K562 (cell line): ENCODE results near the gene GOPC. TPM values are rescaled to one million over a fixed set of nuclear protein-coding genes. Genes with fewer than 3 reads are reported as not detected.

ENCODE experiments used
- ATAC-seq: fragments of 200-7000 bp; cut with Tn5 transposase; 3 replicates; pipeline ENCODE4 v1.9.1; 2020; ENCODE audit warnings: moderate library complexity
- BruUV-seq: library from RNA; stranded (reverse); fragments of 400-500 nt; replicated peaks from 2 replicates; lab custom pipeline; 2021; lab: Mats Ljungman, UMichigan
- CTCF ChIA-PET: fragments of 300-600 bp; formaldehyde crosslinking; extraction: SDS; loops from one replicate; lab custom pipeline; 2021; ENCODE audit warnings: low intra/inter-chr PET ratio; lab: Yijun Ruan, JAX
- POLR2A ChIA-PET: fragments of 300-600, 350-650 bp; sonication (Branson Sonifier 250); formaldehyde crosslinking; extraction: SDS; loops from one replicate; lab custom pipeline; 2021; ENCODE audit warnings: antibody characterized with exemption, inconsistent platforms; lab: Yijun Ruan, JAX
- DNase-seq, 4 experiments: peaks; one replicate each; pipeline versions ENCODE4 v3.0.0 to v3.0.0-alpha.2; 2011 to 2018; ENCODE audit warnings: low spot score in 3 of 4, mixed read lengths in 3 of 4; ENCODE audit errors: extremely low read depth in 1 of 4
- FAIRE-seq: peaks from 2 replicates; lab custom pipeline; 2011; peaks lifted over from hg19 to GRCh38; lab: Jason Lieb, UNC
- H2AFZ ChIP-seq: 2 replicates; pipeline ENCODE4 v1.6.0; 2011; ENCODE audit warnings: low read depth, low read length, control low read depth, inconsistent platforms
- H3K27ac ChIP-seq: fragments of 200-600 bp; 3 replicates; pipeline ENCODE4 v1.8.0; 2011; ENCODE audit warnings: low read depth, mild to moderate bottlenecking, control low read depth, inconsistent platforms, low read length, moderate library complexity, mixed read lengths; ENCODE audit errors: extremely low read depth
- H3K27me3 ChIP-seq, 2 experiments: fragments of 300-600 bp in 1 of 2; 2 replicates in 1 of 2; 3 replicates in 1 of 2; pipeline versions ENCODE4 v1.6.0 to v1.8.0; 2011; ENCODE audit warnings: inconsistent platforms in 2 of 2, low read length in 2 of 2, mild to moderate bottlenecking in 1 of 2, mixed read lengths in 1 of 2, moderate library complexity in 1 of 2; ENCODE audit not compliant: control insufficient read depth in 2 of 2, insufficient read depth in 2 of 2
- H3K36me3 ChIP-seq: fragments of 300-600 bp; 3 replicates; pipeline ENCODE4 v1.8.0; 2011; ENCODE audit warnings: mild to moderate bottlenecking, low read length, inconsistent platforms; ENCODE audit not compliant: control insufficient read depth, insufficient read depth
- H3K4me1 ChIP-seq, 2 experiments: fragments of 200-600 bp in 1 of 2; replicated peaks in 1 of 2; 2 replicates in 1 of 2; 3 replicates in 1 of 2; pipeline versions ENCODE4 v1.5.1 to v1.8.0; 2011; ENCODE audit warnings: inconsistent platforms in 2 of 2, low read length in 2 of 2, mild to moderate bottlenecking in 1 of 2, mixed read lengths in 1 of 2, moderate library complexity in 1 of 2; ENCODE audit not compliant: control insufficient read depth in 2 of 2, insufficient read depth in 2 of 2
- H3K4me2 ChIP-seq: 2 replicates; pipeline ENCODE4 v1.6.1; 2011; ENCODE audit warnings: low read length, control low read depth, inconsistent platforms, mixed read lengths; ENCODE audit not compliant: insufficient read depth
- H3K4me3 ChIP-seq: fragments of 200-600 bp; sonication (generic), shearing (Covaris generic); 2 replicates; pipeline ENCODE4 v1.5.1; 2016; ENCODE audit warnings: control low read depth, inconsistent platforms
- H3K79me2 ChIP-seq: fragments of 200-600 bp; 3 replicates; pipeline ENCODE4 v1.8.0; 2011; ENCODE audit warnings: low read length, inconsistent platforms; ENCODE audit not compliant: control insufficient read depth, insufficient read depth
- H3K9ac ChIP-seq, 2 experiments: 2 replicates each; pipeline versions ENCODE4 v1.6.0 to v1.6.1; 2011; ENCODE audit warnings: low read depth in 2 of 2, low read length in 2 of 2, control low read depth in 1 of 2, inconsistent platforms in 1 of 2, mild to moderate bottlenecking in 1 of 2, mixed read lengths in 1 of 2; ENCODE audit not compliant: insufficient read depth in 1 of 2
- H3K9me1 ChIP-seq: one replicate; pipeline ENCODE4 v1.6.0; 2011; ENCODE audit warnings: inconsistent platforms, mild to moderate bottlenecking, low read length, moderate library complexity; ENCODE audit not compliant: control insufficient read depth, insufficient read depth
- H3K9me3 ChIP-seq: replicated peaks from 2 replicates; pipeline ENCODE4 v1.5.1; 2011; ENCODE audit warnings: low read depth, low read length, inconsistent platforms; ENCODE audit not compliant: control insufficient read depth, insufficient read depth
- H4K20me1 ChIP-seq: replicated peaks from 2 replicates; pipeline ENCODE4 v1.6.1; 2011; ENCODE audit warnings: low read length, inconsistent platforms, mixed read lengths; ENCODE audit not compliant: control insufficient read depth, insufficient read depth
- BDP1 ChIP-seq: IDR thresholded peaks from 3 replicates; pipeline ENCODE4 v1.6.1; 2011; ENCODE audit not compliant: insufficient read length, insufficient read depth
- CBFB ChIP-seq: sonication (generic); formaldehyde crosslinking; IDR thresholded peaks from 2 replicates; pipeline ENCODE4 v1.4.0; 2020; ENCODE audit warnings: mild to moderate bottlenecking, missing genetic modification reagents
- CEBPB ChIP-seq: fragments of 450-650 bp; IDR thresholded peaks from 2 replicates; pipeline ENCODE4 v1.6.1; 2016; ENCODE audit warnings: missing genetic modification characterization, missing compliant biosample characterization
- FOSL1 ChIP-seq: fragments of 200-800 bp; sonication (Bioruptor generic); conservative IDR thresholded peaks from 2 replicates; pipeline ENCODE4 v1.6.1; 2016; ENCODE audit warnings: missing genetic modification characterization, missing compliant biosample characterization
- HMG20B ChIP-seq: fragments of 250-450 bp; sonication (Bioruptor Pico); IDR thresholded peaks from 2 replicates; pipeline ENCODE4 v1.5.0; 2021; ENCODE audit warnings: mild to moderate bottlenecking
- HNRNPH1 ChIP-seq: fragments of 200-400 bp; formaldehyde crosslinking; optimal IDR thresholded peaks from 2 replicates; pipeline ENCODE3; 2017; ENCODE audit warnings: low read depth, mild to moderate bottlenecking, low read length, moderate library complexity
- KLF13 ChIP-seq: fragments of 450-650 bp; IDR thresholded peaks from 2 replicates; pipeline ENCODE4 v1.6.1; 2016; ENCODE audit warnings: missing genetic modification characterization, low read depth, mild to moderate bottlenecking, missing compliant biosample characterization, moderate library complexity, borderline replicate concordance
- MAFF ChIP-seq: IDR thresholded peaks from 2 replicates; pipeline ENCODE4 v1.6.1; 2012; ENCODE audit warnings: low read length, improper control_type of control experiment
- NCOR1 ChIP-seq: fragments of 450-650 bp; IDR thresholded peaks from 2 replicates; pipeline ENCODE4 v1.6.1; 2016; ENCODE audit warnings: mild to moderate bottlenecking, moderate library complexity
- POLR2G ChIP-seq: fragments of 200-400 bp; formaldehyde crosslinking; IDR thresholded peaks from 2 replicates; pipeline ENCODE4 v1.6.1; 2017; ENCODE audit warnings: low read depth, mild to moderate bottlenecking, antibody characterized with exemption, low read length, moderate library complexity
- RBFOX2 ChIP-seq: fragments of 200-400 bp; formaldehyde crosslinking; IDR thresholded peaks from 2 replicates; pipeline ENCODE4 v1.6.1; 2017; ENCODE audit warnings: low read depth, mild to moderate bottlenecking, low read length, moderate library complexity
- SIN3B ChIP-seq: fragments of 450-650 bp; IDR thresholded peaks from 2 replicates; pipeline ENCODE4 v1.6.1; 2017; ENCODE audit warnings: low read depth, mild to moderate bottlenecking, moderate library complexity
- TBL1XR1 ChIP-seq, 2 experiments: IDR thresholded peaks; 2 replicates each; pipeline ENCODE4 v1.6.1; 2012; ENCODE audit warnings: improper control_type of control experiment in 2 of 2, low read length in 2 of 2, mild to moderate bottlenecking in 1 of 2
- TFAM ChIP-seq: fragments of 250-450 bp; sonication (Bioruptor Pico); conservative IDR thresholded peaks from 2 replicates; pipeline ENCODE4 v1.5.0; 2021; ENCODE audit warnings: mild to moderate bottlenecking, moderate library complexity
- XRCC5 ChIP-seq: fragments of 200-400 bp; formaldehyde crosslinking; IDR thresholded peaks from 2 replicates; pipeline ENCODE4 v1.6.1; 2017; ENCODE audit warnings: low read depth, mild to moderate bottlenecking, low read length
- ZBTB17 ChIP-seq: fragments of 450-650 bp; formaldehyde crosslinking; IDR thresholded peaks from 2 replicates; pipeline ENCODE4 v1.4.0; 2020; ENCODE audit warnings: mild to moderate bottlenecking
- ZBTB2 ChIP-seq: fragments of 450-650 bp; IDR thresholded peaks from 2 replicates; pipeline ENCODE4 v1.6.1; 2016; ENCODE audit warnings: antibody characterized with exemption
- ZNF239 ChIP-seq: fragments of 250-450 bp; sonication (Bioruptor Pico); IDR thresholded peaks from 2 replicates; pipeline ENCODE4 v1.4.0; 2020; ENCODE audit warnings: mild to moderate bottlenecking
- ZNF57 ChIP-seq: fragments of 450-650 bp; formaldehyde crosslinking; IDR thresholded peaks from 2 replicates; pipeline ENCODE4 v1.4.0; 2020; ENCODE audit warnings: mild to moderate bottlenecking, moderate library complexity
- ZNF785 ChIP-seq: fragments of 250-450 bp; sonication (Bioruptor Pico); IDR thresholded peaks from 2 replicates; pipeline ENCODE4 v1.4.0; 2020; ENCODE audit warnings: mild to moderate bottlenecking
- WGBS: fragments of 100-300 bp; shearing (Covaris generic); methylation state at CpG from one replicate; pipeline ENCODE4 v1.1.6; 2016; ENCODE audit warnings: low coverage, mixed read lengths; ENCODE audit not compliant: insufficient coverage; ENCODE audit errors: missing lambda C conversion rate; 5-methylcytosine and 5-hydroxymethylcytosine counted together
- in situ Hi-C: fragments of 300-500 bp; cut with MboI; formaldehyde crosslinking; loops from 4 replicates; pipeline ENCODE4 v1.15.0; 2018; ENCODE audit warnings: inconsistent platforms, mixed read lengths
- intact Hi-C: fragments of 100-400 bp; cut with micrococcal nuclease; formaldehyde crosslinking; loops from 2 replicates; pipeline ENCODE4 v1.14.2; 2022
- polyA plus RNA-seq, 8 experiments: library from polyadenylated mRNA; depleted of rRNA in 4 of 8; stranded (reverse) in 5 of 8; unstranded in 3 of 8; fragments of >200 nt; fragmentation: Nextera tagmentation in 2 of 8; fragmentation: Illumina TruSeq in 1 of 8; extraction: Ambion mirVana in 2 of 8; extraction: Trizol in 1 of 8; gene quantifications; 2 replicates each; pipeline versions ENCODE4 v1.2.1 to v1.2.3, GENCODE V29; 2011 to 2014; ENCODE audit warnings: inconsistent platforms in 1 of 8, missing spikeins in 1 of 8
- total RNA-seq, 7 experiments: library from RNA; depleted of rRNA in 6 of 7; stranded (reverse); fragments of >200 nt in 6 of 7; fragmentation: Illumina TruSeq in 2 of 7; extraction: Trizol in 2 of 7; gene quantifications; 2 replicates each; pipeline versions ENCODE4 v1.2.1 to v1.2.3, GENCODE V29; 2011 to 2021; ENCODE audit warnings: low replicate concordance in 1 of 7
- TF ChIP-seq, protein P1 (sequence below): fragments of 450-650 bp; IDR thresholded peaks from 2 replicates; pipeline ENCODE4 v1.6.1; 2016; ENCODE audit warnings: low read depth, mild to moderate bottlenecking, moderate library complexity
- TF ChIP-seq, protein P2 (sequence below), 2 experiments: fragments of 450-650 bp in 1 of 2; sonication (generic) in 1 of 2; formaldehyde crosslinking in 1 of 2; IDR thresholded peaks in 1 of 2; conservative IDR thresholded peaks in 1 of 2; 2 replicates each; pipeline versions ENCODE4 v1.6.1 to v1.8.1; 2016 to 2023; ENCODE audit warnings: mild to moderate bottlenecking in 2 of 2, moderate library complexity in 2 of 2, inconsistent platforms in 1 of 2, missing genetic modification reagents in 1 of 2

The GOPC gene
- total and polyA plus RNA-seq, 9 of the 15 experiments (the other 6 are each of a cell fraction or from before 2014, with no cell fraction given), result 10.0 to 32.2 (median 25.6) TPM

- ChIA-PET CTCF (interaction anchor here (0.8 kb wide), 1 partner anchor 151 kb away, joined by 6 read pairs; no protein-coding TSS in a partner anchor), POLR2A (interaction anchor here (0.6 to 1.5 kb wide), 8 partner anchors 15 to 264 kb away, joined by 3 to 4 read pairs (median 3); no protein-coding TSS in a partner anchor)
- 0% methylated on average over 12 of the region's 12 CpGs for WGBS
- Histone ChIP-seq H3K9me3 (peaks cover 15% of the 10 kb centered on the region), H3K27ac (peak overlapping the region; percentile 84), H3K36me3 (peaks cover 24% of the 10 kb centered on the region; the same call in 2 of the 3 replicates), H3K79me2 (peaks cover 54% of the 10 kb centered on the region), H2AFZ (peak overlapping the region; percentile 97), H3K4me3 (peak overlapping the region; percentile 74), H4K20me1 (no peaks in the 10 kb centered on the region), H3K9ac (peak overlapping the region; percentile 77 to 96), H3K27me3 (no peaks in the 10 kb centered on the region), H3K4me2 (peak overlapping the region; percentile 87), H3K9me1 (no peaks in the 10 kb centered on the region), H3K4me1 (peaks cover 4 to 6% of the 10 kb centered on the region in 2 experiments; a peak in 3 of 5 replicates)
- DNase-seq (peak in 1 of 4 experiments; percentile 18), ATAC-seq (peak; percentile 45), FAIRE-seq (no peak)
- in situ Hi-C loops (loop anchor here (5.0 to 10.0 kb wide), 2 partner anchors 117 to 149 kb away; partner anchors contain the start of gene DCBLD1), intact Hi-C loops (loop anchor here (1.0 to 10.0 kb wide), 4 partner anchors 119 to 629 kb away; partner anchors contain the start of gene DCBLD1)
- BruUV-seq, result TSS peak; percentile 60
- TF ChIP-seq ZNF239 (CRISPR knock-in tag) (no peak), NCOR1 (0 out of 2 replicates have a peak, but pooled peaks have one; percentile 5), TFAM (CRISPR knock-in tag) (no peak), RBFOX2 (no peak), CBFB (CRISPR knock-in tag) (no peak), SIN3B (no peak), CEBPB (tag) (no peak), MAFF (no peak), ZBTB17 (CRISPR knock-in tag) (no peak), KLF13 (tag) (no peak), XRCC5 (0 out of 2 replicates have a peak, but pooled peaks have one; percentile 41), HNRNPH1 (no peak), POLR2G (no peak), HMG20B (no peak), ZBTB2 (no peak), ZNF57 (CRISPR knock-in tag) (no peak), ZNF785 (CRISPR knock-in tag) (no peak), BDP1 (no peak), FOSL1 (tag) (0 out of 2 replicates have a peak, but pooled peaks have one; percentile 4), TBL1XR1 (IDR thresholded peaks at IDR 0.05; ENCODE audit: low read length in 2 of 2) (no peak)
- TF ChIP-seq, protein P1, sequence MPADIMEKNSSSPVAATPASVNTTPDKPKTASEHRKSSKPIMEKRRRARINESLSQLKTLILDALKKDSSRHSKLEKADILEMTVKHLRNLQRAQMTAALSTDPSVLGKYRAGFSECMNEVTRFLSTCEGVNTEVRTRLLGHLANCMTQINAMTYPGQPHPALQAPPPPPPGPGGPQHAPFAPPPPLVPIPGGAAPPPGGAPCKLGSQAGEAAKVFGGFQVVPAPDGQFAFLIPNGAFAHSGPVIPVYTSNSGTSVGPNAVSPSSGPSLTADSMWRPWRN, result no peak
- TF ChIP-seq, protein P2, sequence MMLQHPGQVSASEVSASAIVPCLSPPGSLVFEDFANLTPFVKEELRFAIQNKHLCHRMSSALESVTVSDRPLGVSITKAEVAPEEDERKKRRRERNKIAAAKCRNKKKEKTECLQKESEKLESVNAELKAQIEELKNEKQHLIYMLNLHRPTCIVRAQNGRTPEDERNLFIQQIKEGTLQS (IDR thresholded peaks at IDR 0.05), result no peak
- TF ChIP-seq, protein P2 (CRISPR knock-in tag; conservative IDR thresholded peaks at IDR 0.05), result no peak
Observed at GRCh38 chr6:117601811-117602150, 530 bp downstream of the GOPC start.
